ENCODE data around the gene SRGAP1.
"Not testable (repeated sequence)": the region's sequence is repeated elsewhere in the genome, so short reads cannot be mapped to it uniquely, and the experiment has no call there.

Gene SRGAP1

GRCh38 chr12:63869656-63870055, 25.2 kb downstream of the SRGAP1 start:
- no peak for DNase-seq (ENCODE audit: low spot score)

DNA sequence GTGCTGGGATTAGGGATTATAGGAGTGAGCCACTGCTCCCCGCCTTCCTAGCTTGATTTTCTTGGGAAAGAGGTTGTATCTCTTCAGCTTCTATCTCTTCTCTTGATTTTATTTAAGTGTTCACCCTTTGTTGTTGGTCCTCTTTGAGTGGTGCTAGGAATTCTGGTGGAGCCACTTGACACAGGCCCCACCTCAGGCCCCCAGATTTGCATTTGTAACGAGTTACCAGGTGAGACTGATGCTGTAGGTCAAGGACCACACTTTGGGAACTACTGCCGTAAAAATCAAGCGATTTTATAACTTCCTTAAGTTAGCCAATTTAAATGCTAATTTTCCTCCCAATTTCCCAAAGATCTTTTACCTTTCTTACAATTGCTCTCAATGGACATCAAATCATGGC, 26.3 kb downstream of the SRGAP1 start:
- DNase-seq (ENCODE audit: low spot score), result no peak

- DNase-seq (ENCODE audit: low spot score), result no peak
Observed at GRCh38 chr12:63874897-63875480, 30.5 kb downstream of the SRGAP1 start.

GRCh38 chr12:63875703-63876102, 31.2 kb downstream of the SRGAP1 start:
- no peak for DNase-seq (ENCODE audit: low spot score)

GRCh38 chr12:63876980-63877379, 32.5 kb downstream of the SRGAP1 start:
- no peak for DNase-seq (ENCODE audit: low spot score)

DNA sequence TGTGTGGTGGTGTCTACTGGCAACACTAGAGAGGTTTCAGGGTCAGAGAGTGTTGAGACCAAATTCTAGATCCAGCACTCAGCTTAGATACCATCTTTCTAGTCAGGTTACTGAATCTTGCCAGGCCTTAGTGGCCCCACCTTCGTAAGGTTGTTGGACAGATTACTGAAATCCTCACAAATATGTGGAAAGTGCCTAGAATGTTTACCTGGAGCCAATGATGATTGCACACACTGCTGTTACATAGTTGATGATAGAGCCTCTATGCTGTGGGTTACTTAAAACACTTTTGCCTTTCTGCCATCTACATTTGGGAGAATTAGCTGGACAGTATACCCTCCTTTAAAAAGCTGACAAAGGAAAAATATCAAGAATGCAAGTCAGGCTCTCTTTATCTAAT, 33.2 kb downstream of the SRGAP1 start:
- DNase-seq (ENCODE audit: low spot score), result no peak

DNA sequence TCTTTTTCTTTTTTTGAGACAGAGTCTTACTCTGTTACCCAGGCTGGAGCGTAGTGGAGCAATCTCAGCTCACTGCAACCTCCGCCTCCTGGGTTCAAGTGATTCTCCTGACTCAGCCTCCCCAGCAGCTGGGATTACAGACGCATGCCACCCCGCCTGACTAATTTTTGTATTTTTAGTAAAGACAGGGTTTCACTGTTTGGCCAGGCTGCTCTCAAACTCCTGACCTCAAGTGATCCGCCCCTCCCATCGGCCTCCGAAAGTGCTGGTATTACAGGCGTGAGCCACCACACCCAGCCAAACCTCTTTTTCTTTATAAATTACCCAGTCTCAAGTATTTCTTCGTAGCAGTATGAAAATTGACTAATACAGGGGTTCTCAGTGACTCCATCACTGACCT, 35.7 kb downstream of the SRGAP1 start:
- DNase-seq (ENCODE audit: low spot score), result not testable (repeated sequence)

DNA sequence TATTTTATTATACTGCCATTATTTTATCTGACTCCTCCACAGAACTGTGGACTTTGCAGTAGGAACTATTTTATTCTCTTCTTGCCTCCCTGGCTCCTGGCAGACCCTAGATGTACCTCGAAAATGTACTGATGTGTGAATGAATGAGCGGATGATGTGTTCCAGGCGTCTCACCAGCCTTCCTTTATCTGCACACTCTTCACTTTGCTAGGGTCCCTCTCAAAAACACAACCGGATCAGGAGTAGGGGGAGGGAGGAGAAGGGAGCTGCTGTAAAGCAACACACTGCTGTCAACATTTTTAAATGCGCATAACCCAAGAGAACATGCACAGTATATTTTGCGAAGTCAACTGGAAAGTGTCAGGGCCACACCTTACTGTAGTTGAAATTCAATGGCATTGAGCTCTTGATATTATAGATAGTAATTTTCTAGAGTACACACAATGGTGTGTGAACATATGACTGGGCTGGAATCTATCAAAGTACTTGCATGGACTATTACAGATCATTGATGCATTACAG, 36.3 kb downstream of the SRGAP1 start:
- DNase-seq (ENCODE audit: low spot score), result no peak

DNA sequence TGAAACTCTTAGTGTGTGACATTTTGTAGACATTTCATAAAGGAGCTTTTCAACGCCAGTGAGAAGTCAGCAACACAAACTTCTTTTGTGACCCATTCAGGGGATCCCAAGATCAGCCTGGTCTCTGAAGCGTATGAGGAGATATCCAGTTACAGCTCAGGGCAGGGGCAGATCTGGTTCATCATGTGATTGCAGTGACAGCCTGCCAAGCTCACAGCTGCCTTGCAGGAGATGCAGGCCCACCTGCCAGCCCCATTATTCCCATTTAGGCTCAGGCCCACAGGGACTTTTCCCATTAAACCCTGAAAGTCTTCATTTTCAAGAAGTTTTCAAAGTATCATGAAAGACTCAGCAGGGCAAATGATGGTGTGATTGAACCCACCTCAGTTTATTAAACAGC, 38.3 kb downstream of the SRGAP1 start:
- no peak for DNase-seq (ENCODE audit: low spot score)

DNA sequence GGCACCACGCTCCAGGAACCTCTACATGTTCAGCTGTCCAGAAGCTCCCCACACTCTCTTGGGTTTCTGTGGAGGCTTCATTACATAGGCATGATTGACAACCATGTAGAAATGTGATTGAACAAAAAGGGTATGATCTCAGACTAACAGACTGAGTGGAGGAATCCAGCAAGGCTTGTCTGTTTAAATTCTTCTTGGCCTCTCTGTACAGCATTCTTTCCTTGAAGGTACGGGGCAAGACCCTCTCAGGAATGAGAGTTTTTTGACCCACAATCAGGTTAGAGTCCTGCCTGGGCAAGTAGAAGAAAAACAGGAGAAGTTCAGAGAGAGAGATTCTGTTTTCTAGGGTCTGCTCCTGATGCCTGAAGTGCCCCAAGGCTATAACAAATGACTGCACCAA, 40.9 kb downstream of the SRGAP1 start:
- no peak for DNase-seq (ENCODE audit: low spot score)

GRCh38 chr12:63888908-63889635, 44.6 kb downstream of the SRGAP1 start:
- DNase-seq (ENCODE audit: low spot score), result no peak

DNA sequence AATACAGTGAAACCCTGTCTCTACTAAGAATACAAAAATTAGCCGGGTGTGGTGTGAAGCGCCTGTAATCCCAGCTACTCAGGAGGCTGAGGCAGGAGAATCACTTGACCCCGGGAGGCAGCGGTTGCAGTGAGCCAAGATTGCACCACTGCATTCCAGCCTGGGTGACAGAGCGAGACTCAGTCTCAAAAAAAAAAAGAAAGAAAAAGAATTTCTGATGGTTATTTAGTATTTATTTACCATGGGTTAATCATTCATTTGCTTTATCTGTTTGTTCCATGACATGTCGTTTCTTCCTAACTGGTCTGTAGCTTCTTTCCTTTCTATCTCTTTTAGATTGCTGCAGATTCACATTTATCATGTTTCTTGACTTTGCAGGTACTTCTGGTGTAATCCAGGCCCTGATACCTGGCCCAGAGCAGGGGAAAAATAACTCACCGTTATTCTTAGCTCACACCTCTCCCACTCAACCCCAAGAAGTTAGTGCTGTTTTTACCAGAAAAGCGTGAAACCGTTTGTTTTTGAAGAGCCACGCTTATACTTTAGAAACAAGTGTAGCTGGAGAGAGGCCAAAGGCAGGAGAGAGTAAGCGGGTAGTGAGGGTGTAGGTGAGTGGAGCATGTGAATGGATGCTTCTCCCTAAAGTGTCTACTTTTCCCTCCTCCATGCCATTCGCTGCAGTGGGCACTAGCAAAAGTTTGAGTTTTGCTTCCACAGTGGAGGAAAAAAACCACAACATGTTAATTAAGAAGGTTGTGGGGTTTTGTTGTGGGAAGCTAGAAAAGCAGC, 45.4 kb downstream of the SRGAP1 start:
- DNase-seq (ENCODE audit: low spot score), result no peak

DNA sequence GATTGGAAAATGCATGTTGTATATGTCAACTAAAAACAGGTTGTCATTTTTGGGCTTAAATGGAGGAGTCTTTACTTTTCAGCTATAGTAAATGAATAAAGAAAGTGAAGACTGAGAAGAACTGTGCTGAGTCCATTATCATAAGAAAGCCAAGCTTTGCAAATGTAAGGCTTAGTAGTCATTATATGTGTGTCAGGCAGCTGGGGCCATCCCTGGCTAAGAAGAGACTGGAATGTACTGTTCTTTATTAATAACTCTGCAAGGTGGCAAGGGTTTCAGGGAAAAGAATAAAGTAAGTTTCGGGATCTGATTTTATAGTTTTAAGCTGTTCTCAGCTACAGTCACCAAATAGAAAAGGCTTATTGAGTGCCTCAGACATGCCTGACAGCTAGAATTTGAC, 48.7 kb downstream of the SRGAP1 start:
- no peak for DNase-seq (ENCODE audit: low spot score)

GRCh38 chr12:63894132-63894531, 49.6 kb downstream of the SRGAP1 start:
- DNase-seq (ENCODE audit: low spot score), result no peak

GRCh38 chr12:63895841-63896240, 51.3 kb downstream of the SRGAP1 start:
- no peak for DNase-seq (ENCODE audit: low spot score)

GRCh38 chr12:63897931-63898330, 53.4 kb downstream of the SRGAP1 start:
- DNase-seq (ENCODE audit: low spot score), result no peak

DNA sequence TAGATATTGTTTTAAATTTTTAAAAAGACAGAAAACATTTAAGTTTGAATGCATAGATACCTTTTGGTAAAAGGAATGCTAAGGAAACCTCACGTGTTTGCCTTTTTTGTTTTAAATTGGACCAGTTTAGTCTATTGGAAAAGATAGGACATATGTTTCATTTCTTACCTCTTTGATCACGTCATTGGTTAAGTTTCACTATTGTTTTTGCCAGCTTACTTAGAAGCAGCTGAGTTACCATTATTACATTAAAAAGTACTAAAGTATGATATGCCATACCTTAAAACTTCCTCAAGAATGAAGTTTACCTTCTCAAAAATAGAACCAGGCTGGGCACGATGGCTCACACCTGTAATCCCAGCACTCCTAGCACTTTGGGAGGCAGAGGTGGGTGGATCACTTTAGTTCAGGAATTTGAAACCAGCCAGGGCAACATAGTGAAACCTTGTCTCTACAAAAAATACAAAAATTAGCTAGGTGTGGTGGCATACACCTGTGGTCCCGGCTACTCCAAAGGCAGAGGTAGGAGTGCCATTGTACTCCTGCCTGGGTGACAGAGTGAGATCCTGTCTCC, 54.4 kb downstream of the SRGAP1 start:
- DNase-seq (ENCODE audit: low spot score), result no peak

DNA sequence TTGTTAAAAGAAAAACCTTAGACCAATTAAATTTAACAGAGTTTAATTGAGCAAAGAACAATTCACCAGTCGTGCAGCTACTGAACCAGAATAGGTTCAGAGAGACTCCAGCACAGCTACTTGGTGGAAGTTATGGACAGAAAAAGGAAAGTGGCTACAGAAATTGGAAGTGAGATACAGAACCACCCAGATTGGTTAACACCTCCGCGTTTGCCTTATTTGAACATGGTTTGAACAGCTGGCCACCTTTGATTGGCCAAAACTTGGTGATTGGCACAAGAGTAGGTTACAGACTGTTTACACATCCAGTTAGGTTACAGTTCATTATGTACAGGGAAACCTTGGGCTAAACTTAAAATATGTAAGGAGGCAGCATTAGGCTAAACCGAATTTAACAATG, 54.9 kb downstream of the SRGAP1 start:
- DNase-seq (ENCODE audit: low spot score), result no peak

GRCh38 chr12:63900922-63901793, 56.7 kb downstream of the SRGAP1 start:
- no peak for DNase-seq (ENCODE audit: low spot score)

GRCh38 chr12:63904653-63905052, 60.2 kb downstream of the SRGAP1 start:
- no peak for DNase-seq (ENCODE audit: low spot score)

DNA sequence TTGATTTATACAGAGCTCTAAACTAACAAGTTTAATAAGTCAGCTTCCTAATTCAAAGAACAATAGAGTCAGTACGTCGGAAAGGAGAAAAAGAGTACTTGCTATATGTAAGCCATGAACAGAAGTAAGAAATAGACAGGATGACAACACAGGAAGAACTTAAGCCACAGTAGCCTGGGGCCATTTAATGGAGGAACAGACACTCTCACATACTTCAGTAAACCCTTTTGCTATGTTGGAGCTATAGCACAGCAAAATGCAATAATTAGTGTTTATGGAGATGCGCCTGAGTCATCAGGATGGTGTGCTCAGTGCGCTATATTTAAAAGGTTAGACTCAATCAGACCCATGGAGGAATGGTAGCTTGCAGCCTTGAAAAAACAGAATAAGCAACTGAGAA, 61.0 kb downstream of the SRGAP1 start:
- no peak for DNase-seq (ENCODE audit: low spot score)

DNA sequence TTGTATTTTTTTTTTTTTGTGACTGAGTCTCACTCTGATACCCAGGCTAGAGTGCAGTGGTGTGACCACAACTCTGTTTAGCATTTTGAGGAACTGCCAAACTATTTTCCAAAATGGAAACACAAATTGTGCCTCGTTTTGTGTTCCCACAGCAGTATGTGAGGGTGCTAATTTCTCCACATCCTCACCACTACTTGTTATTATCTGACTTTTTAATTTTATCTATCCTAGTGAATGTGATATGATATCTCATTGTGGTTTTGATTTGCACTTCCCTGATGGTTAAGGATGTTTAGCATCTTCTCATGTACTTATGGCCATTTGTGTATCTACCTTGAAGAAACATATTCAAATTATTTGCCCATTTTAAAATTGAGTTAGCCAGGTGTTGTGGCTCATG, 62.4 kb downstream of the SRGAP1 start:
- no peak for DNase-seq (ENCODE audit: low spot score)
